ENCODE data around the gene GOLT1A.
A peak's percentile ranks its signal among the peaks of the same experiment; 100 is the strongest.

GRCh38 chr1:204151552-204152309 lies 62.1 kb downstream of the GOLT1A start, which contains the start of gene ETNK2:
- TF ChIP-seq CTCF (IDR thresholded peaks at IDR 0.05) (no peak), E2F6 (IDR thresholded peaks at IDR 0.05; ENCODE audit: borderline replicate concordance, low read depth) (no peak), RFX5 (IDR thresholded peaks at IDR 0.05) (no peak), POLR2A (IDR thresholded peaks at IDR 0.05; ENCODE audit: low read length) (no peak; the same call in none of the 2 replicates), BHLHE40 (IDR thresholded peaks at IDR 0.05; ENCODE audit: low read depth, low read length) (no peak), KDM5A (IDR thresholded peaks at IDR 0.05) (no peak), NFE2L2 (conservative IDR thresholded peaks at IDR 0.05; ENCODE audit: low read length) (no peak), CEBPB (IDR thresholded peaks at IDR 0.05) (no peak), REST (IDR thresholded peaks at IDR 0.05) (peak; percentile 71), RAD21 (conservative IDR thresholded peaks at IDR 0.05 in 1 of 2, IDR thresholded peaks at IDR 0.05 in 1 of 2) (no peak)
- TF ChIP-seq, protein P1, sequence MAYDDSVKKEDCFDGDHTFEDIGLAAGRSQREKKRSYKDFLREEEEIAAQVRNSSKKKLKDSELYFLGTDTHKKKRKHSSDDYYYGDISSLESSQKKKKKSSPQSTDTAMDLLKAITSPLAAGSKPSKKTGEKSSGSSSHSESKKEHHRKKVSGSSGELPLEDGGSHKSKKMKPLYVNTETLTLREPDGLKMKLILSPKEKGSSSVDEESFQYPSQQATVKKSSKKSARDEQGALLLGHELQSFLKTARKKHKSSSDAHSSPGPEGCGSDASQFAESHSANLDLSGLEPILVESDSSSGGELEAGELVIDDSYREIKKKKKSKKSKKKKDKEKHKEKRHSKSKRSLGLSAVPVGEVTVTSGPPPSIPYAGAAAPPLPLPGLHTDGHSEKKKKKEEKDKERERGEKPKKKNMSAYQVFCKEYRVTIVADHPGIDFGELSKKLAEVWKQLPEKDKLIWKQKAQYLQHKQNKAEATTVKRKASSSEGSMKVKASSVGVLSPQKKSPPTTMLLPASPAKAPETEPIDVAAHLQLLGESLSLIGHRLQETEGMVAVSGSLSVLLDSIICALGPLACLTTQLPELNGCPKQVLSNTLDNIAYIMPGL (CRISPR knock-in tag; IDR thresholded peaks at IDR 0.05; ENCODE audit: borderline replicate concordance) = no peak
- TF ChIP-seq, protein P2, sequence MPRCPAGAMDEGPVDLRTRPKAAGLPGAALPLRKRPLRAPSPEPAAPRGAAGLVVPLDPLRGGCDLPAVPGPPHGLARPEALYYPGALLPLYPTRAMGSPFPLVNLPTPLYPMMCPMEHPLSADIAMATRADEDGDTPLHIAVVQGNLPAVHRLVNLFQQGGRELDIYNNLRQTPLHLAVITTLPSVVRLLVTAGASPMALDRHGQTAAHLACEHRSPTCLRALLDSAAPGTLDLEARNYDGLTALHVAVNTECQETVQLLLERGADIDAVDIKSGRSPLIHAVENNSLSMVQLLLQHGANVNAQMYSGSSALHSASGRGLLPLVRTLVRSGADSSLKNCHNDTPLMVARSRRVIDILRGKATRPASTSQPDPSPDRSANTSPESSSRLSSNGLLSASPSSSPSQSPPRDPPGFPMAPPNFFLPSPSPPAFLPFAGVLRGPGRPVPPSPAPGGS (IDR thresholded peaks at IDR 0.05) = no peak
- TF ChIP-seq, protein P3, sequence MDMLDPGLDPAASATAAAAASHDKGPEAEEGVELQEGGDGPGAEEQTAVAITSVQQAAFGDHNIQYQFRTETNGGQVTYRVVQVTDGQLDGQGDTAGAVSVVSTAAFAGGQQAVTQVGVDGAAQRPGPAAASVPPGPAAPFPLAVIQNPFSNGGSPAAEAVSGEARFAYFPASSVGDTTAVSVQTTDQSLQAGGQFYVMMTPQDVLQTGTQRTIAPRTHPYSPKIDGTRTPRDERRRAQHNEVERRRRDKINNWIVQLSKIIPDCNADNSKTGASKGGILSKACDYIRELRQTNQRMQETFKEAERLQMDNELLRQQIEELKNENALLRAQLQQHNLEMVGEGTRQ (IDR thresholded peaks at IDR 0.05) = no peak

Measured in A549 (cell line).